K562 (cell line): ENCODE data around the gene GPX2.

Experiments
- FOXK2 ChIP-seq, 2 experiments: fragments of 450-650 bp; IDR thresholded peaks in 1 of 2; conservative IDR thresholded peaks in 1 of 2; 2 replicates each; pipeline ENCODE4 v1.6.1; 2016; ENCODE audit warnings: low read depth in 2 of 2, mild to moderate bottlenecking in 1 of 2
- HDAC8 ChIP-seq: fragments of 450-650 bp; IDR thresholded peaks from 2 replicates; pipeline ENCODE4 v1.6.1; 2016; ENCODE audit warnings: mild to moderate bottlenecking, missing genetic modification characterization, moderate library complexity, missing compliant biosample characterization
- MYC ChIP-seq, 2 experiments: fragments of 250-450 bp in 1 of 2; sonication (Bioruptor Pico) in 1 of 2; IDR thresholded peaks; 2 replicates each; pipeline versions ENCODE4 v1.5.1 to v1.6.1; 2012 to 2021; ENCODE audit warnings: low read depth in 2 of 2, borderline replicate concordance in 1 of 2, improper control_type of control experiment in 1 of 2, low read length in 1 of 2, mild to moderate bottlenecking in 1 of 2, moderate library complexity in 1 of 2
- NRF1 ChIP-seq, 2 experiments: fragments of 450-650 bp; IDR thresholded peaks in 1 of 2; conservative IDR thresholded peaks in 1 of 2; 2 replicates each; pipeline ENCODE4 v1.6.1; 2014; ENCODE audit warnings: mild to moderate bottlenecking in 2 of 2
- POLR2A ChIP-seq: fragments of 450-650 bp; conservative IDR thresholded peaks from 2 replicates; pipeline ENCODE4 v1.6.1; 2016
- RAD21 ChIP-seq, 2 experiments: fragments of 250-450 bp in 1 of 2; fragments of 450-650 bp in 1 of 2; sonication (Bioruptor Pico) in 1 of 2; formaldehyde crosslinking in 1 of 2; IDR thresholded peaks in 1 of 2; conservative IDR thresholded peaks in 1 of 2; 2 replicates each; pipeline versions ENCODE4 v1.4.0 to v1.8.0; 2020 to 2022; ENCODE audit warnings: mild to moderate bottlenecking in 2 of 2, moderate library complexity in 1 of 2
- TRIM28 ChIP-seq: fragments of 450-650 bp; IDR thresholded peaks from 2 replicates; pipeline ENCODE4 v1.6.1; 2017
- XRCC3 ChIP-seq: fragments of 450-650 bp; IDR thresholded peaks from 2 replicates; pipeline ENCODE4 v1.6.1; 2017; ENCODE audit warnings: mild to moderate bottlenecking, moderate library complexity
- ZNF121 ChIP-seq: sonication (generic); formaldehyde crosslinking; conservative IDR thresholded peaks from 2 replicates; pipeline ENCODE4 v1.8.0; 2022; ENCODE audit warnings: missing genetic modification reagents
- ZNF780A ChIP-seq: fragments of 250-450 bp; sonication (Bioruptor Pico); IDR thresholded peaks from 2 replicates; pipeline ENCODE4 v1.5.0; 2021; ENCODE audit warnings: mild to moderate bottlenecking
- TF ChIP-seq, protein P1 (sequence below): IDR thresholded peaks from 2 replicates; pipeline ENCODE4 v1.6.1; 2014; ENCODE audit warnings: antibody characterized with exemption
- TF ChIP-seq, protein P2 (sequence below), 3 experiments: IDR thresholded peaks in 2 of 3; conservative IDR thresholded peaks in 1 of 3; 2 replicates each; pipeline ENCODE4 v1.5.1; 2011 to 2012; ENCODE audit warnings: low read length in 3 of 3, mild to moderate bottlenecking in 3 of 3, control low read depth in 2 of 3, improper control_type of control experiment in 1 of 3, inconsistent platforms in 1 of 3, low read depth in 1 of 3, mixed read lengths in 1 of 3, moderate library complexity in 1 of 3; ENCODE audit not compliant: insufficient read depth in 2 of 3
- TF ChIP-seq, protein P3 (sequence below): sonication (generic); formaldehyde crosslinking; IDR thresholded peaks from 2 replicates; pipeline ENCODE4 v1.8.1; 2022; ENCODE audit warnings: missing genetic modification reagents
- TF ChIP-seq, protein P4 (sequence below), 2 experiments: fragments of 450-650 bp in 1 of 2; IDR thresholded peaks; 2 replicates each; pipeline ENCODE4 v1.6.1; 2011 to 2017; ENCODE audit warnings: low read depth in 2 of 2, antibody characterized with exemption in 1 of 2, borderline replicate concordance in 1 of 2, low read length in 1 of 2, mild to moderate bottlenecking in 1 of 2, mixed read lengths in 1 of 2; ENCODE audit not compliant: control insufficient read depth in 1 of 2

DNA sequence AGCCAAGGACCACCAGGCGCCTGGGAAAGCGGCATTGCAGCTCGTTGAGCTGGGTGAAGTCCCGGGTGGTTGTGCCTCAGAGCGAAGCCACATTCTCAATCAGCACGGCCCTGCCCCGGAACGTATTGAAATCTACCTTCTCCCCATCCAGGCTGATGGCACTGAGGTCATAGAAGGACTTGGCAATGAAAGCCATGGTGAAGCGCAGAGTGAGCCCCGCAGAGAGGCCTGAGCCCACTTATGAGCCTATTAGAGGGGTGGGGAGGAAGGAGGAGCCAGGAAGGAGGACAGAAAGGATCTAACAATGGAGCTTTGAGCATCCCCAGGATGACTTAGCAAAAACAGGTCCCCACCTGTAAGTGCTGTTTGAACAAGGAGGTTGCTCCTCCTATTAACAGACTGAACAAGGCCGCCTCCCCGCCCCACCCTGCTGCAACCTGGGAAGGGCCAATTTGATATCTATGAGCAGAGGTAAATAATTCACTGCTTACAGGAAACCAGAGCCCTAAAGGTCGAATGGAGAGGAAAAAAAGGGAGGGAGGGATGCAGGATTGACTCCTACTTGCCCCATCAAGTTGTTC is at the start of gene GPX2:
- TF ChIP-seq, protein P1, sequence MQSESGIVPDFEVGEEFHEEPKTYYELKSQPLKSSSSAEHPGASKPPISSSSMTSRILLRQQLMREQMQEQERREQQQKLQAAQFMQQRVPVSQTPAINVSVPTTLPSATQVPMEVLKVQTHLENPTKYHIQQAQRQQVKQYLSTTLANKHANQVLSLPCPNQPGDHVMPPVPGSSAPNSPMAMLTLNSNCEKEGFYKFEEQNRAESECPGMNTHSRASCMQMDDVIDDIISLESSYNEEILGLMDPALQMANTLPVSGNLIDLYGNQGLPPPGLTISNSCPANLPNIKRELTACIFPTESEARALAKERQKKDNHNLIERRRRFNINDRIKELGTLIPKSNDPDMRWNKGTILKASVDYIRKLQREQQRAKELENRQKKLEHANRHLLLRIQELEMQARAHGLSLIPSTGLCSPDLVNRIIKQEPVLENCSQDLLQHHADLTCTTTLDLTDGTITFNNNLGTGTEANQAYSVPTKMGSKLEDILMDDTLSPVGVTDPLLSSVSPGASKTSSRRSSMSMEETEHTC = no peak
- TF ChIP-seq XRCC3 (no peak), MYC (IDR thresholded peaks at IDR 0.05; ENCODE audit: low read depth, low read length) (no peak), MYC (CRISPR knock-in tag; IDR thresholded peaks at IDR 0.05; ENCODE audit: borderline replicate concordance, low read depth) (no peak), HDAC8 (no peak), FOXK2 (conservative IDR thresholded peaks at IDR 0.05 in 1 of 2, IDR thresholded peaks at IDR 0.05 in 1 of 2; ENCODE audit: low read depth in 2 of 2) (no peak), RAD21 (CRISPR knock-in tag; conservative IDR thresholded peaks at IDR 0.05 in 1 of 2, IDR thresholded peaks at IDR 0.05 in 1 of 2) (no peak), ZNF121 (CRISPR knock-in tag) (no peak), NRF1 (conservative IDR thresholded peaks at IDR 0.05 in 1 of 2, IDR thresholded peaks at IDR 0.05 in 1 of 2) (no peak), TRIM28 (no peak), ZNF780A (CRISPR knock-in tag) (no peak), POLR2A (no peak)
- TF ChIP-seq, protein P2, sequence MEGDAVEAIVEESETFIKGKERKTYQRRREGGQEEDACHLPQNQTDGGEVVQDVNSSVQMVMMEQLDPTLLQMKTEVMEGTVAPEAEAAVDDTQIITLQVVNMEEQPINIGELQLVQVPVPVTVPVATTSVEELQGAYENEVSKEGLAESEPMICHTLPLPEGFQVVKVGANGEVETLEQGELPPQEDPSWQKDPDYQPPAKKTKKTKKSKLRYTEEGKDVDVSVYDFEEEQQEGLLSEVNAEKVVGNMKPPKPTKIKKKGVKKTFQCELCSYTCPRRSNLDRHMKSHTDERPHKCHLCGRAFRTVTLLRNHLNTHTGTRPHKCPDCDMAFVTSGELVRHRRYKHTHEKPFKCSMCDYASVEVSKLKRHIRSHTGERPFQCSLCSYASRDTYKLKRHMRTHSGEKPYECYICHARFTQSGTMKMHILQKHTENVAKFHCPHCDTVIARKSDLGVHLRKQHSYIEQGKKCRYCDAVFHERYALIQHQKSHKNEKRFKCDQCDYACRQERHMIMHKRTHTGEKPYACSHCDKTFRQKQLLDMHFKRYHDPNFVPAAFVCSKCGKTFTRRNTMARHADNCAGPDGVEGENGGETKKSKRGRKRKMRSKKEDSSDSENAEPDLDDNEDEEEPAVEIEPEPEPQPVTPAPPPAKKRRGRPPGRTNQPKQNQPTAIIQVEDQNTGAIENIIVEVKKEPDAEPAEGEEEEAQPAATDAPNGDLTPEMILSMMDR (IDR thresholded peaks at IDR 0.05 in 2 of 3, conservative IDR thresholded peaks at IDR 0.05 in 1 of 3; ENCODE audit: insufficient read depth in 2 of 3, low read depth in 1 of 3, low read length in 3 of 3) = no peak
- TF ChIP-seq, protein P3, sequence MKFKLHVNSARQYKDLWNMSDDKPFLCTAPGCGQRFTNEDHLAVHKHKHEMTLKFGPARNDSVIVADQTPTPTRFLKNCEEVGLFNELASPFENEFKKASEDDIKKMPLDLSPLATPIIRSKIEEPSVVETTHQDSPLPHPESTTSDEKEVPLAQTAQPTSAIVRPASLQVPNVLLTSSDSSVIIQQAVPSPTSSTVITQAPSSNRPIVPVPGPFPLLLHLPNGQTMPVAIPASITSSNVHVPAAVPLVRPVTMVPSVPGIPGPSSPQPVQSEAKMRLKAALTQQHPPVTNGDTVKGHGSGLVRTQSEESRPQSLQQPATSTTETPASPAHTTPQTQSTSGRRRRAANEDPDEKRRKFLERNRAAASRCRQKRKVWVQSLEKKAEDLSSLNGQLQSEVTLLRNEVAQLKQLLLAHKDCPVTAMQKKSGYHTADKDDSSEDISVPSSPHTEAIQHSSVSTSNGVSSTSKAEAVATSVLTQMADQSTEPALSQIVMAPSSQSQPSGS (CRISPR knock-in tag) = no peak
- TF ChIP-seq, protein P4, sequence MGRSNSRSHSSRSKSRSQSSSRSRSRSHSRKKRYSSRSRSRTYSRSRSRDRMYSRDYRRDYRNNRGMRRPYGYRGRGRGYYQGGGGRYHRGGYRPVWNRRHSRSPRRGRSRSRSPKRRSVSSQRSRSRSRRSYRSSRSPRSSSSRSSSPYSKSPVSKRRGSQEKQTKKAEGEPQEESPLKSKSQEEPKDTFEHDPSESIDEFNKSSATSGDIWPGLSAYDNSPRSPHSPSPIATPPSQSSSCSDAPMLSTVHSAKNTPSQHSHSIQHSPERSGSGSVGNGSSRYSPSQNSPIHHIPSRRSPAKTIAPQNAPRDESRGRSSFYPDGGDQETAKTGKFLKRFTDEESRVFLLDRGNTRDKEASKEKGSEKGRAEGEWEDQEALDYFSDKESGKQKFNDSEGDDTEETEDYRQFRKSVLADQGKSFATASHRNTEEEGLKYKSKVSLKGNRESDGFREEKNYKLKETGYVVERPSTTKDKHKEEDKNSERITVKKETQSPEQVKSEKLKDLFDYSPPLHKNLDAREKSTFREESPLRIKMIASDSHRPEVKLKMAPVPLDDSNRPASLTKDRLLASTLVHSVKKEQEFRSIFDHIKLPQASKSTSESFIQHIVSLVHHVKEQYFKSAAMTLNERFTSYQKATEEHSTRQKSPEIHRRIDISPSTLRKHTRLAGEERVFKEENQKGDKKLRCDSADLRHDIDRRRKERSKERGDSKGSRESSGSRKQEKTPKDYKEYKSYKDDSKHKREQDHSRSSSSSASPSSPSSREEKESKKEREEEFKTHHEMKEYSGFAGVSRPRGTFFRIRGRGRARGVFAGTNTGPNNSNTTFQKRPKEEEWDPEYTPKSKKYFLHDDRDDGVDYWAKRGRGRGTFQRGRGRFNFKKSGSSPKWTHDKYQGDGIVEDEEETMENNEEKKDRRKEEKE (IDR thresholded peaks at IDR 0.05; ENCODE audit: borderline replicate concordance in 1 of 2, control insufficient read depth in 1 of 2, low read depth in 2 of 2, low read length in 1 of 2) = no peak
